Endothelial cell of umbilical vein (primary cell): Measurements from ENCODE around the gene ITGB8. TPM values are rescaled to one million over a fixed set of nuclear protein-coding genes. Genes with fewer than 3 reads are reported as not detected.

Source experiments
- BruUV-seq: library from RNA; stranded (reverse); fragments of 400-500 nt; replicated peaks from 2 replicates; lab custom pipeline; 2021; lab: Mats Ljungman, UMichigan
- CTCF ChIA-PET: fragments of 300-600, 350-600 bp; sonication (Branson Sonifier 250); formaldehyde crosslinking; loops from one replicate; lab custom pipeline; 2021; ENCODE audit warnings: antibody characterized with exemption, inconsistent platforms; lab: Charles Lee
- POLR2A ChIA-PET: fragments of 300-600, 350-600 bp; sonication (Branson Sonifier 250); formaldehyde crosslinking; loops from one replicate; lab custom pipeline; 2021; ENCODE audit warnings: antibody characterized with exemption, inconsistent platforms; lab: Charles Lee
- DNase-seq: peaks from one replicate; pipeline ENCODE4 v3.0.0-alpha.2; 2011; ENCODE audit warnings: low read depth, low spot score
- FAIRE-seq: peaks from 2 replicates; lab custom pipeline; 2011; peaks lifted over from hg19 to GRCh38; lab: Jason Lieb, UNC
- H2AFZ ChIP-seq: 2 replicates; pipeline ENCODE4 v1.6.0; 2012; ENCODE audit warnings: low read depth, low read length, control low read depth, inconsistent platforms
- H3K27ac ChIP-seq: 2 replicates; pipeline ENCODE4 v1.5.1; 2011; ENCODE audit warnings: low read depth, mild to moderate bottlenecking, control low read depth, low read length, moderate library complexity; ENCODE audit not compliant: insufficient read depth
- H3K27me3 ChIP-seq, 2 experiments: 2 replicates each; pipeline versions ENCODE4 v1.6.0 to v1.6.1; 2011; ENCODE audit warnings: low read length in 2 of 2, mixed read lengths in 1 of 2; ENCODE audit not compliant: control insufficient read depth in 2 of 2, insufficient read depth in 2 of 2
- H3K36me3 ChIP-seq, 2 experiments: 2 replicates in 1 of 2; 3 replicates in 1 of 2; pipeline ENCODE4 v1.5.1; 2011; ENCODE audit warnings: low read length in 2 of 2, mild to moderate bottlenecking in 1 of 2, moderate library complexity in 1 of 2; ENCODE audit not compliant: control insufficient read depth in 2 of 2, insufficient read depth in 2 of 2; ENCODE audit errors: extremely low read depth in 1 of 2
- H3K4me1 ChIP-seq: 3 replicates; pipeline ENCODE4 v1.5.1; 2011; ENCODE audit warnings: mild to moderate bottlenecking, low read length; ENCODE audit not compliant: control insufficient read depth, insufficient read depth; ENCODE audit errors: extremely low read depth
- H3K4me2 ChIP-seq: 2 replicates; pipeline ENCODE4 v1.6.1; 2011; ENCODE audit warnings: low read length, control low read depth, mixed read lengths; ENCODE audit not compliant: insufficient read depth
- H3K4me3 ChIP-seq, 3 experiments: fragments of 200-600 bp in 1 of 3; sonication (generic), shearing (Covaris generic) in 1 of 3; replicated peaks in 1 of 3; 2 replicates each; pipeline ENCODE4 v1.5.1; 2011 to 2016; ENCODE audit warnings: control low read depth in 3 of 3, low read length in 3 of 3, mild to moderate bottlenecking in 2 of 3, inconsistent platforms in 1 of 3, low read depth in 1 of 3, moderate library complexity in 1 of 3; ENCODE audit not compliant: insufficient read depth in 1 of 3
- H3K79me2 ChIP-seq: 2 replicates; pipeline ENCODE4 v1.6.0; 2012; ENCODE audit warnings: low read length, inconsistent platforms; ENCODE audit not compliant: control insufficient read depth, insufficient read depth
- H3K9ac ChIP-seq: replicated peaks from 2 replicates; pipeline ENCODE3; 2011; ENCODE audit warnings: low read length, control low read depth; ENCODE audit not compliant: insufficient read depth; ENCODE audit errors: extremely low read depth
- H3K9me1 ChIP-seq: replicated peaks from 3 replicates; pipeline ENCODE4 v1.6.0; 2011; ENCODE audit warnings: mild to moderate bottlenecking, low read length; ENCODE audit not compliant: control insufficient read depth, insufficient read depth; ENCODE audit errors: extremely low read depth
- H3K9me3 ChIP-seq: replicated peaks from 2 replicates; pipeline ENCODE4 v1.5.1; 2012; ENCODE audit warnings: low read length, inconsistent platforms; ENCODE audit not compliant: control insufficient read depth, insufficient read depth
- H4K20me1 ChIP-seq: replicated peaks from 2 replicates; pipeline ENCODE3; 2011; ENCODE audit warnings: mild to moderate bottlenecking, low read length; ENCODE audit not compliant: control insufficient read depth, insufficient read depth; ENCODE audit errors: extremely low read depth
- CTCF ChIP-seq, 2 donors: IDR thresholded peaks; 1 replicate in 1 of 2; 2 replicates in 1 of 2; pipeline ENCODE4 v1.5.1; 2011; ENCODE audit warnings: low read length in 2 of 2, mild to moderate bottlenecking in 2 of 2, moderate library complexity in 2 of 2, control low read depth in 1 of 2, inconsistent platforms in 1 of 2, low read depth in 1 of 2; ENCODE audit not compliant: insufficient read depth in 1 of 2; ENCODE audit errors: extremely low read depth in 1 of 2
- EZH2 ChIP-seq: IDR thresholded peaks from 2 replicates; pipeline ENCODE4 v1.6.1; 2012; ENCODE audit warnings: borderline replicate concordance, low read depth, mild to moderate bottlenecking, moderate library complexity, low read length, inconsistent platforms; ENCODE audit not compliant: severe bottlenecking
- FOS ChIP-seq: IDR thresholded peaks from 2 replicates; pipeline ENCODE4 v1.6.1; 2011; ENCODE audit warnings: mild to moderate bottlenecking, low read length, moderate library complexity, borderline replicate concordance; ENCODE audit not compliant: insufficient read depth
- JUN ChIP-seq: IDR thresholded peaks from 2 replicates; pipeline ENCODE4 v1.6.1; 2011; ENCODE audit warnings: borderline replicate concordance, low read depth; ENCODE audit not compliant: insufficient read length, insufficient read depth
- MAX ChIP-seq: IDR thresholded peaks from 2 replicates; pipeline ENCODE4 v1.6.1; 2011; ENCODE audit not compliant: insufficient read depth, insufficient read length
- MYC ChIP-seq: IDR thresholded peaks from one replicate; pipeline ENCODE4 v1.6.1; 2011; ENCODE audit warnings: mild to moderate bottlenecking, low read depth, low read length
- POLR2A ChIP-seq: IDR thresholded peaks from 2 replicates; pipeline ENCODE4 v1.6.1; 2012; ENCODE audit warnings: low read depth, mild to moderate bottlenecking, control low read depth, low read length
- POLR2AphosphoS5 ChIP-seq: IDR thresholded peaks from 2 replicates; pipeline ENCODE4 v1.6.1; 2012; ENCODE audit warnings: low read depth, mild to moderate bottlenecking, control low read depth, low read length, moderate library complexity; ENCODE audit not compliant: insufficient read depth
- dilution Hi-C: fragments of 300-500 bp; cut with MboI; formaldehyde crosslinking; loops from one replicate; pipeline ENCODE4 v1.15.0; 2019; ENCODE audit warnings: low sequenced_read_pairs; ENCODE audit not compliant: extremely low pct_ligation_motif_present
- intact Hi-C: fragments of 100-400 bp; cut with micrococcal nuclease; formaldehyde crosslinking; loops from one replicate; pipeline ENCODE4 v1.10.0; 2022
- polyA plus RNA-seq, 4 experiments: library from polyadenylated mRNA; depleted of rRNA in 3 of 4; stranded (reverse) in 3 of 4; unstranded in 1 of 4; fragments of >200 nt; gene quantifications; 2 replicates each; pipeline versions ENCODE4 v1.2.1 to v1.2.3, GENCODE V29; 2011 to 2012; ENCODE audit warnings: missing spikeins in 1 of 4
- total RNA-seq: library from RNA; stranded (reverse); gene quantifications from 2 replicates; pipeline ENCODE4 v1.2.3, GENCODE V29; 2021

ITGB8 gene
- total and polyA plus RNA-seq, 2 donors (not counting 3 experiments of a cell fraction or from before 2014, with no cell fraction given): 2.9 to 8.2 TPM

GRCh38 chr7:20331910-20332813 lies 1.5 kb downstream of the ITGB8 start:
- H3K36me3 ChIP-seq: no peaks in the 10 kb centered on the region
- H3K4me1 ChIP-seq: peaks cover 14% of the 10 kb centered on the region
- no peaks in the 10 kb centered on the region for H3K27me3 ChIP-seq
- BruUV-seq: TSS peak; percentile 17
- H3K79me2 ChIP-seq: no peaks in the 10 kb centered on the region
- no peaks in the 10 kb centered on the region for H4K20me1 ChIP-seq
- H3K9me1 ChIP-seq: no peaks in the 10 kb centered on the region
- FAIRE-seq (no peak), DNase-seq (peak; percentile 43)
- H3K9me3 ChIP-seq: no peaks in the 10 kb centered on the region
- CTCF ChIA-PET: interaction anchor here (1.4 to 4.3 kb wide), 6 partner anchors 21 to 619 kb away, joined by 3 to 84 read pairs (median 6); no protein-coding TSS in a partner anchor
- peak overlapping the region; percentile 80 for H2AFZ ChIP-seq
- dilution Hi-C loops: no loop called here
- H3K27ac ChIP-seq: peak overlapping the region; percentile 87
- no peak for TF ChIP-seq FOS
- TF ChIP-seq POLR2AphosphoS5: no peak
- no peak for TF ChIP-seq EZH2
- no peak for TF ChIP-seq MYC
- TF ChIP-seq POLR2A: no peak
- no peak for TF ChIP-seq MAX
- no peak for TF ChIP-seq JUN
- no peak for TF ChIP-seq CTCF (IDR thresholded peaks at IDR 0.05; ENCODE audit: extremely low read depth in 1 of 2, insufficient read depth in 1 of 2, low read depth in 1 of 2, low read length in 2 of 2)
- intact Hi-C loops: loop anchor here (1.0 to 5.0 kb wide), 7 partner anchors 25 to 1095 kb away; partner anchors contain the start of gene SP4
- POLR2A ChIA-PET: interaction anchor here (1.3 kb wide), 1 partner anchor 20 kb away, joined by 3 read pairs; no protein-coding TSS in a partner anchor
- H3K4me2 ChIP-seq: peak overlapping the region; percentile 76
- H3K9ac ChIP-seq: peak overlapping the region; percentile 91
- H3K4me3 ChIP-seq: peak overlapping the region; percentile 51 to 62 (median 53)
